ENCODE measurements around the gene DPM2.

The DPM2 gene

DNA sequence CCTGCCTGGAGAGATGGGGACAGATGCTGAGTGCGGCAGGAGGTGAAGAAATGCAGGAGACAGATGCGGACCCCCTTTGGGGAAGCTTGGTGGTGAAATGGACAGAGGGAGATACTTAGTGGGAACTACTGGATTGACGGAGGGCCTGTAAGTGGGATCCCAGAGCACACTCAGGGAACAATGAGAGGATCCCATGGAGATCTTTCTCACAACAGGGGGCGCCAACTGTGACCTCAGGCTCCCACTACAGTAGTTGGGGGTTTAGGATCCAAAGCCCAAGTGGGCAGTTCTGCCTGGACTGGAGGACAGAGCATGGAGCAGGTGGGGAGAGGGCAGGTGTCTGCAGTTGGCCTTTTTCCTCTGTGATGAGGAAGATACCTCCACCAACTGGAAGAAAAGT is 3.4 kb downstream of the DPM2 start:
- no peak for DNase-seq

GRCh38 chr9:127931092-127931881 is 6.4 kb downstream of the DPM2 start:
- DNase-seq = no peak

- DNase-seq = peak; percentile 91
Measured at GRCh38 chr9:127930231-127931091, 7.2 kb downstream of the DPM2 start, which contains the start of gene PIP5KL1. Gene PIP5KL1, minus strand, starts transcription at chr9:127930777. Its CDS starts 25 bp downstream, at chr9:127930752.

DNA sequence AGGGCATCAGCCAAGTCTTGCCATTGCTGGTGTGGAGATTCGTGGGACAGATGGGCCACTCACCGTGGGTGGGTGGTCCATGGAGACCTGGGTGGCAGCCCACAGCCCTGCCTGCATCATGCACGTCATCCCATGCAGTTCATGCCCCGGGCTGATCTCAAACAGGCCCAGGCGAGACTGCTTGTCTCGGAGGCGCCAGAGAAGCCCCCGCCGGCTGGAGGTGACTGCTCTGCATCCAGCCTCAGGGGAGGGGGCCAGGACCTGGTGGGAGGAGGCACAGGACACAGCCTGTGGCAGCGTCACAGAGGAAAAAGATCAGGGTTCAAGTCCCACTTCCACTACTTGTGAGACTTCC is 8.1 kb downstream of the DPM2 start:
- no peak for DNase-seq

GRCh38 chr9:127928676-127929624 is 8.7 kb downstream of the DPM2 start:
- no peak for DNase-seq

- DNase-seq = no peak
Measured at GRCh38 chr9:127927988-127928675, 9.5 kb downstream of the DPM2 start.

GRCh38 chr9:127927201-127927987 is 10.3 kb downstream of the DPM2 start:
- DNase-seq = no peak

- no peak for DNase-seq
Measured at GRCh38 chr9:127926906-127927200, 10.8 kb downstream of the DPM2 start.

DNA sequence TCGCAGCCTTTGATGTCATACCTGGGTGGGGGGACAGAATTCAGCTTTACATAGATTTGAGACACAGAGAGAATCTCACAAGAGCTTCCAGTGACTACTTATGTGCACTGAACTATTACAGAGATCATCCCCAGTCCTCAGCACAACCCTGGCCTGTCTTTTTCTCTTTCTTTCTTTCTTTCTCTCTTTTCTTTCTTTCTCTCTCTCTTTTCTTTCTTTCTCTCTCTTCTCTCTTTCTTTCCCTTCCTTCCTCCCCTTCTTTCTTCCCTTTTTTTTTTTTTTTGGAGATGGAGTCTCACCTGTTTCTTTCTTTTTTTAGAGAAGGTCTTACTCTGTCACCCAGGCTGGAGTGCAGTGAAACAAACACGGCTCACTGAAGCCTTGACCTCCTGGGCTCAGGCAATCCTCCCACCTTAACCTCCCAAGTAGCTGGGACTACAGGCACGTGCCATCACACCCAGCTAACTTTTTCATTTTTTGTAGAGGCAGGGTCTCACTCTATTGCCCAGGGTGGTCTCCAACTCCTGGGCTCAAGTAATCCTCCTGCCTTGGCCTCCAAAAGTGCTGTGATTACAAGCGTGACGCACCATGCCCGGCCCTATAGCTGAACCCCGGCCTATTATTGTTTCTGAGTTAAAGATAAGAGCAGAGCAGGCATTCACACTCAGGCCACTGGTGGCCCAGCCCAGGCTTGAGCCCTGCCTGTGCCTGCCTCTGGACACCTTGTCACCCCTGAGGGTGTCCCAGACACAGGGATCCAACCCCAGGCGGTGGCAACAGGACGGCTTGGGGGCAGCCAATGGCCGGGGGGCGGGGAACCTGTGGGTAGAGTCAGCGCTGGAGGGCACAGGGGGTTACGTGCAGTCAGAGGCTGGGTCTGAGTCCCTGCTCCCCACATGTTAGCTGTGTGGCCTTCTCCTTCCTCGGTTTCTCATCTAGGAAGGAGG is 11.4 kb downstream of the DPM2 start:
- DNase-seq = no peak

DNA sequence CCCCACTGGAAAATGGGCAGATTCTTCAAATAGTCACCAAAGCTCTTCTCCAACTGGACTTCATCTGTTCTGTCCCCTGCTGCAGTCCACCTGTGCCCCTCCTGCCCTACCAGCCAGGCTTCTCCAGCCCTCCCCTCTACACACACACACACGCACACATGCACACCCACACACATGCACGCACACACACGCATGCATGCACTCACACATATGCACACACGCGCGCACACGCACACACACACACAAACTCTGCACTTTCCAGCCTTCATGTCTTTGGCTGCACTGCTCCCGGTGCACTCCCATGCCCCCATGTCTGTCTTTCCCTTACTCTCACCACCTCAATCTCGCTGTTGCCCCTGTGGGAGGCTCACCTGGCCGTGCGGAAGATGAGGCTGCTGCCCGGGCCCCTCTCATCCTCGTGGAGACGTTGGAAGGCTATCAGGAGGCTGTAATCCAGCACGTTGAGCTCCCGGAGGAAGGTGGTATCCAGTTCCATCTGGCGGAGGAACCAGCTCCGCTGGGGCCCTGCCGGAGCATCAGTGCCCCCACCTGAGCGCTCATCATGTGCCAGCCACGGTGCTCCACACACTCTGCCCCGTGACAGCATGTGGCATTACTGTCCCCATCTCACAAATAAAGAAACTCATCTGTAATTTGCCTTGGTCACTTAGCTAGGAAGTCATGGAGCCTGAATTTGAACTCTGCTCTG is 12.8 kb downstream of the DPM2 start:
- no peak for DNase-seq

- DNase-seq = no peak
Measured at GRCh38 chr9:127923771-127924170, 13.9 kb downstream of the DPM2 start.

DNA sequence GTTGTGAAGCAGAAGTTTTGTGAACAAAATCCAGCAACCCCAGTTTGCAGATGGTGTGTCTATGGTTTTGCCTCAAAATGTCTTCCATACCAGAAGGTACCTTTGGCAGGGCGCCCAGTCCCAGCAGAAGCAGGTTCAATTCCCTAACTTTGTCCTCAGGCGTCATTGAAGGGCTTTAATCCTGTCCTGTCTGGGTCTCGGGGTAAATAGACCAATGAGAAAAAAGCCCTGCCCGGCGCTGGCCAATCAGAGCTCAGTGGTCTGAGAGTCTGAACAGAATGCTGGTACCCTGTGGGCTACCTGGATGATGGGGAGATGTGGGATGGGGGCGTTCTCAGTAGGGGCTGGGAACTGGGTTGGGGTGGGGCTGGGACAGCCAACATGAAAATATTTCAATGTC is 14.6 kb downstream of the DPM2 start:
- no peak for DNase-seq

DNA sequence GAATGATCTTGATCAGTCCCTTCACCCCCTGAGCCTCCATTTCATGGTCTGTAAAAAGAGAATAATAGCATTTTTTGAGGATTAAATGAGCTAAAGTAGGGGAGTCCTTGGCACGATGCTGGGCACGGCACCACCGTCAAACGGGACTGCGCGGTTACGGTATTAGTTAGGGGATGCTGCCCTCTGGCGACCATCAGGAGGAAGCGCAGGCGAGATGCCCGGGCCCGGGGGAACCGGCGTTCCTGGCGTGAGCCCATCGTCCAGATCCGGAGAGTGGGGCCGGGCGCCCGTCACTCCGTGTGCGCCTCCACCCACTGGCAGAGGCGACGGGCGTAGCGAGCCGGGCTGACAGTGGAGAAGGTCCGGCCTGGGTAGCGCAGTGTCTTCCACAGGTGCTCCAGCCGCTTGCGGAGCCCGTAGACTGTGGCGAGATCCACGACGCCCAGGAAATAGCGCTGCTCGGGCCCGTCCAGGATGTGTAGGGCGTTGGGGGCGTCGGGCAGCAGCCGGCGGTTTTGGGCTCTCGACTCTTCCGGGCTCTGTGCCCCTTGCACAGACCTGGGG is 16.0 kb downstream of the DPM2 start:
- DNase-seq = peak; percentile 77

DNA sequence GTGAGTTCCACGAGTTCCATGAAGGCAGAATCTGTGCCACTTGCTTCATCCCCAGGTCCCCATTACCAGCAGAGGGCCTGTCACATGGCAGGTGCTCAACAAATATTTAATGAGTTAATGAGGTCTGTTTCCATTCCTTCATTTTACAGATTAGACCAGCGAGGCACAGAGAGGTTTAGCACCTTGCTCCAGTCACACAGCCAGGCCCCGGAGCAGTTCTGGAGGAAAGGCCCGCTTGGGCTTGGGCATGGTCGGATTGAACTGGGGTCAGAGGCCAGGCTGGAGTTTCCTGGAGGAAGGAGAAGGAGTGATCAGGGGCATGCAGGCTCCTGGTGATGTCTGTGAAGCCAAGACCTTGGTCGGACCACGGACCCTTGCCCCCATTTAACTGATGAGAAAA is 16.9 kb downstream of the DPM2 start:
- DNase-seq = no peak

DNA sequence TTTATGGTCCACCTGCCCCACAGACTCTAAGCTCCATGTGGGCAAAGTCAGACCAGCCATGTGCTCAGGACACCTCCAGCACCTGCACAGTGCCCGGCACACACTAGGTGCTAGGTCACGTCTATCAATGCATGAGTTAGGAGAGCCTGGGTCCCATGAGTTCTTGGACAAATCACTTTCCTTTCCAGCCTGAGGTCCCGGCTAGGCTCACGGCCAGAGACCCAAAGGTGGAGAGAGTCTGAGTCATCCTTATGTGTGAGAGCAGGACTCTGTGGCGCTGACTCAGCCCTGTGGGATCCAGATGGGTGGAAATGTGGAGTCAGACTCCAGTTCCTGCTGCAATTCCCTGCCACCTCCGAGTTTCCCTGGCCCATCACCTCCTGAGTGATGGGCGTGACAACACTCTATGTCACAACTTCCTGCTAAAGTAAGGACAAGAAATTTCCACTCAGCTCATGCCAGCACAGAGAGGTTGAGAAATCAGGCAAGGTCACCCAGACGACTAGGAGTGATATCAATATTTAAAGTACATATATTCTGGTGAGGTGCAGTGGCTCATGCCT is 18.3 kb downstream of the DPM2 start:
- peak; percentile 83 for DNase-seq

DNA sequence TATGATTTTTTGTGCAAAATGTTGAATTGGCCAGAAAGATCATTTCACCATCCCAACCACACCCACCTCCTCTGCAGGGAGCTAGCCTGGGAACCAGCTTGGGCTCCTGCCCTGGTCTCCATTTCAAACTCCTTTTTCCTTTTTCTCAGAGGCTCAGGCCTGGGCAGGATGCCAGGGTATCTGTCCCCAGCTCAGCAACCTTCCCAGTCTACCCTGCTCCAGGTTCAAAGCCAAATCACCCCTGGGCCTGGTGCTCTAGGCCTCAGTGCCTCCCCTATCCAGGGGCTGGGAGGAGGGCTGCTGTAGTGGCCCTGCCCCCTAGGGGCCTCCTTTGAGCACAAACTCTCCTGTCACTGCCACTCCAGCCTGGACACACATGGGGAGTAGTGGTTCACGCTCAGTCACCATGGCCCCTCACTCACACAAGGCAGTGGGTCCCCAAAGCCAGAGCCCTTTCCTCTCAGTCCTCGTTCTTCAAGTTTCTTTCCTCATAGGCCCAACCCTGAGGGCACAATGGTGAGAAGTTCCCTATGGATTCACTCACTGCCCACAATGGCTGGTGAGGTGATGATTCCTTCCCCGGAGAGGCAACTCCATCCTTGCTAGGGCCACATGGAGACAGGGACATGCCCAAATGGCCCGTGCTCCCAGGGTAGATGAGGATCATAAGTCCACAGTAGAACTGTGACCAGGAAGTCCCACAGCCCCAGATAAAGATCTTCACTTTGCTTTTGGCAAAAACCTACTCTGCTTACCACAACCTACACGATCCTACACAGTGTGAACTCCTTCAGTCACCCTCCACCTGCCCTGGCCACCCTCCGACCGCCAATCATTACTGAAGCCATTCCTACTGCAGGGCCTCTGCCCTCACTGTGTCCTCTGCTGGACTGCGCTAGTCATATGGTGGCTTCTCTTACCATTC is 19.2 kb downstream of the DPM2 start:
- peak; percentile 44 for DNase-seq

DNA sequence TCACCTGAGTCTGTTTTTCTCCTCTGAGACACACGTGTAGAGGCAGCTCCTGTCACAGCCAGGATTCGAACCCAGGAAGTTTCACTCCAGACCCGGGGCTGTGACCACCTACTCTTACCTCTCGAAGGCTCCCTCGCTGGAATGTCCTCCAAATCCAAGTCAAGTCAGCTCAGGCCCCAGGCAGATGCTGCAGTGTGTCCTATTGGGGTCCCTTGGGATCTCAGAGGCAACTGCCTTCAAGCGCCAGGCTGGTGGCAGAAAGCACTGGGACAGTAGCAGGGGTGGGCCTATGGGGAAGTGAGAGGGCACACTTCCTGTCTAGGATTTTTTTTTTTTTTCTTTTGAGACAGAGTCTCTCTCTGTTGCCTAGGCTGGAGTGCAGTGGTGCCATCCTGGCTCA is 20.1 kb downstream of the DPM2 start:
- DNase-seq = peak; percentile 24

Measured in femur (tissue), 1 donor.